ENCODE data around the gene INSC.

Gene INSC

DNA sequence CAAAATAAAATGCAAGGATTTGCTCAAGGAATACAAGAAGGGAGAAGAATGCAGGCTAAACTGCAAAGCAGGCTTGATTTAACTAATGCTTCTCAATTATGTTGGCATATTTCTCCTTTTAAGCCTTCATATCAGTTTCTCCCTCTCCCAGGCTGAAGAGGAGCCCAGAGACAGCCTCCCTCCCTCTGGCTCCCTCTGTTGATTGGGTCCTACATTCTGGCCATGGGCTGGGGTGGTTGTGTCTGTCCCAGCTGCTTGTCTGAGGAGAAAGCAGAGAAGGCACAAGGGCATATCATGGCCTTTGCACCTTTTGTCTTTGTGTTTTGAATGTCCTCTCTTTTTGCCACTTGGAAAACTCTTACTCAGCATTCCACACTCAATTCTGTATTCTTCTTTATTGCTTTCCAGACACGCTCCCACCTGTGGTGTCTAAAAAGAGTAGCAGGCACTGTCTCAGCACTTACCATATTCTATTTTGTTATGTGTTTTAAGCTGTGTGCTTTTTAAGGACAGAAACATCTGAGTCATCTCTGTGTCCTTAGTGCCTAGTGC is 77.4 kb downstream of the INSC start:
- DNase-seq, result no peak

DNA sequence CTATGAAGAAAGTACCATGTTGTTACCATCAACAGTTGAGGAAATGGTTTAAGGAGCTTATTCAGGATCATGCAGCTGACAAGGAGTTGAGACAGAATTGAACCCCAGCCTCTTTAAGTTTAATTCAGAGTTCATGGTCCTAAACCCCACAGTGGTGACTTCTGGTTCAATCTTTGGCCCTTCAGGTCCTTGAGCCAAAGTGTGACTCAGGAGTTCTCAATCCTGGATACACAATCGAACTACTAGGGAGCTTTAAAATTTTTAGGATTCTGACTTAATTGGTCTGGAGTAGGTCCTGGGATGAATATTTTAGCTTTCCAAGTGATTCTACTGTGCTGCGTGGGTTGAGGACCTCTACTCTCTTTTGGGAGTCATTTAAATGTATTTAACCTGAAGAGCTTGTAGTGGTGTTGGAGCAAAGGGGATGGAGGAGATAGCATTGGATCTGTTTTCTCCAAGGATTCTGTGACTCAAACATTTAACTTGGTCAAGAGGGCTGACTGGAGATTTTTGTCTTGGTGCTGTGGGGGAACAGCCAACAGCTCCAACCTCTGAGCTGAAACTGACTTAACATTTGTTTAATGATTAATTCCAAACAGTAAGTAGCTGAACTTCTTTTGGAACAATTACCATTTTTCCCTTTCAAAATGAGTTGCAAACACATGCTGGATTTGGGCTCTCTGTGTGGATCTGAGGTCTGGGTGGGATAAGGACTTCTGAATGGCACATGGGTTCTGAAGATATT is 80.1 kb downstream of the INSC start:
- DNase-seq, result no peak

- DNase-seq, result no peak
These were observed 80.9 kb downstream of the INSC start for GRCh38 chr11:15195454-15196200.

GRCh38 chr11:15196704-15197103 is 82.0 kb downstream of the INSC start:
- DNase-seq, result no peak

DNA sequence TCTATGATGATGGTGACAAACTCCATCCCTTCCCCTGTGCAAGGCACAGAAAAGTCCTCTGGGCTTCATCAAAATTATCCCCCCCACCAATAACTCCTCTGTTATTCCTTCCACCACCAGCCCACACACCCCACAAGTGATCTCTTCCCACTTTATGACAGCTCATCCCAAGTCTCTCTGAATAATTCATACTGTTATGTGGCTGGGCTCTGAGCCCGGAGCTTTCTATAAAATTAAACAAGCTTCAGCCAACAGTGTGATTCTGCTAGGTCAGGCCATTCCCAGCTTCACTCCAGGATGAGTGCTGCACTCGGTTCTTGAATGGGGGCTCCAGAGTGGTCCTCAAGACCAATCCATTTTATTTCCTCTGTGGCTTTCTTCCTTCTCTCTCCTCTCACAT is 83.0 kb downstream of the INSC start:
- no peak for DNase-seq

GRCh38 chr11:15198284-15198683 is 83.6 kb downstream of the INSC start:
- no peak for DNase-seq

DNA sequence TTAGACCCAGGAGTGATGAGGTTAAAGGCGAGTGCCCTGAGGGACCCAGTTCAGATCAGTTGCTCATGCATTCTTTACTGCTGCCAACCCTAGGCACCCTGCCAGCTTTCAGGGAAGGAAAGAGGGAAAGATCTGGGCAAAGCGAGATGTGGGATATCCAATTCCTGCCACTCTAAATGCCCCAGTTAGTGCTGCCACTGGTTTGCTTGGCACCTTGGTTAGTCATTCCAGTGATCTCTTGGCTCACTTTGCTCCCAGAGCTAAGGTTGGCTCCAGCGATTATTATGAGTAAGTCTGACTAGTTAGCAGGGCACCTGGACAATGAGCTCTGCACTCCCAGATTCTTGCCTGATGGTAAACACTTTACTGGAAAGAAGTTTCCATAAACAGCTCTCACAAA is 85.0 kb downstream of the INSC start:
- no peak for DNase-seq

GRCh38 chr11:15200696-15201095 is 86.0 kb downstream of the INSC start:
- DNase-seq, result no peak

GRCh38 chr11:15201586-15201985 is 86.9 kb downstream of the INSC start:
- DNase-seq, result no peak

GRCh38 chr11:15202626-15203025 is 87.9 kb downstream of the INSC start:
- no peak for DNase-seq

- DNase-seq, result no peak
These were observed 90.0 kb downstream of the INSC start for GRCh38 chr11:15204711-15205110.

GRCh38 chr11:15206791-15207190 is 92.1 kb downstream of the INSC start:
- no peak for DNase-seq

DNA sequence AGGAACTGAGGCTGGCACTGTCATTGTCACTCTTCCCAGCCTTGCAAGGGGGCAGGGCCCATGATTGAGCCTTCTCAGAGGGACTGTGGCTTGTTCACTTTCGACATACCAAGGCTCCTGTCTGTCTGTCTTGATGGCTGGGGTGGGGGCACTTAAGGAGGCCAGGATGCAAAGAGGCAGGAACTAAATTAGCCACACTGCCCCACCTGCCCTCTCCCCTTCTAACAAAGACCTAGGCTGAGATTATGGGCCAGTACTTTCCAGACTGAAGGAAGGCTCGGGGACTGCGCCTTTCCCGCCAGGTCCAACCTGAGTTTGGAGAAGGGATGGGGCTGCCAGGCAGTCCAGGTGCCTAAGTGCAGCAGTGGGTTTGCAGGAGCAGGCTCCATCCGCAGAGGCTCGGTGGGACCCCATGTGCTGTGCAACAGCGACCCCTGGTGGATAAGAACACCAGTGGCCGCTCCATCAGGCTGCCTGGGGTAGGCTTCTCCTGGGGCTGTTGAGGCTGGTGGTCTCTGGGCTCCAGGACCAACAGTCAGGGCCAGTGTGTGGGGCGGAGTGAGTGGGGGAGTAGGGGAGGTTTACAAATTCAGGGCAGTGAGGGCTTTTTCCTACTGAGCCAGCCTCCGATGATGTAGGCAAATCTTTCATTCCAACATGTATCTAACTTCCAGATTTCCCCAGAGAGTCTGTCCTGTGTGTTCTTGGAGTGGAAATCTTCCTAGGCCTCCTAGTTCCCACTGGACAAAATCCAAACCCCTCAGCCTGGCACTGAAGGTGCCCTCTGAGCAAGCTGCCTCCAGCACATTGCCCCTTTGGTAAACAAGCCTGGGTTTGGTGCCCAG is 93.9 kb downstream of the INSC start:
- DNase-seq, result peak; percentile 75

GRCh38 chr11:15212876-15213275 is 98.2 kb downstream of the INSC start:
- no peak for DNase-seq

DNA sequence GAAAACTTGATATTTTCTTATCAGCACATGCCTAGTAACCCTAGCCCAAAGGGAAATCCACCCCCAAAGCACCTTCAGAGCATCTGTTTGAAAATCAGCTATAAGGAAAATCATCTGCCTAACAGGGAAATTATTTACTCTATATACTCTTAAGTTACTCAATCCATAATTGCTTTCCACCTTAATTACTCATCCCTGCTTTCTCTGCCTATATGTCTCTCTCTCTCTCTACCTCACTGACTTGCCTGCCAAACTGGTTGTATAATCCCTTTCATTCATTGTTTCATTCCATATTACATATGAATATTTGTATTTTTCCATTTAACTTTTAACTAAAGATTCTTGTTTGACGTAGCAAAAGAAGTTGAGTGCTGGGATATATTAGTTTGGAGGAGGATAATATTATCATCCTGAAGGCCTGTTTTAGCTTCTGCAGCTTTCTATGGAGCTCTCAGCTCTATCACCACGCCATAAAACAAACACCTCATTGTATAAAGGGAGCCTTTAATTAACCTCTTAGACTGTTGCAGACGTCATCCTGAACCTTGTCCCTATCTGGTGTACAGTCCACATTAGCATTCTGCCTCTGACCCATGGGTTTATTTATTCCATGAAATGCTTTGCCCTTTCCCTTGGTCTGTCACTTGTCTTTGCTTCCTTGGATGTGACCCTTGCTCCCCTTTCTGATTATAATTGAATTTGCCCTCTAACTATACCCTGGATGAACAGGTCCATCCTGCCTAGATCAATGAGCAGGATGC is 98.9 kb downstream of the INSC start:
- no peak for DNase-seq

DNA sequence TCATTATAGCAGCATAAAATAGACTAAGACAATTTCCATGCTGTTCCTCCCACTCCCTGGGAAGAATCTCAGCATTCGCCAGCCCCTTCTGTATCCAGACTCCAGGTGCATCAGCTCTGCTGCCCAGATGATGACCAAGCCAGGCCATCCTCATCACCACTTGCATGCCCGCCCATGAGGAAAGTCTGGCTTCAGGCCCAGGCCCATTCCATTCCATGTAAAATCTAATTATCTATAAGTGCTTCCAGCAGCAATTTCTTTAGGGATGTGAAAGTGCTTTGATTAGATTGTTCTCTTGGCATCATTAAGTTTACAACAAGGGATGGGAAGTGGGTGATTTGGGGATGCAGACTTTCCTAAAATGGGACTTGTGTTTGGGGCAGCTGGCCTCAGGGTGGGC is 100.3 kb downstream of the INSC start:
- no peak for DNase-seq

GRCh38 chr11:15216678-15217077 is 102.0 kb downstream of the INSC start:
- DNase-seq, result no peak

GRCh38 chr11:15217416-15217815 is 102.7 kb downstream of the INSC start:
- no peak for DNase-seq

- no peak for DNase-seq
These were observed 108.1 kb downstream of the INSC start for GRCh38 chr11:15222777-15223176.

DNA sequence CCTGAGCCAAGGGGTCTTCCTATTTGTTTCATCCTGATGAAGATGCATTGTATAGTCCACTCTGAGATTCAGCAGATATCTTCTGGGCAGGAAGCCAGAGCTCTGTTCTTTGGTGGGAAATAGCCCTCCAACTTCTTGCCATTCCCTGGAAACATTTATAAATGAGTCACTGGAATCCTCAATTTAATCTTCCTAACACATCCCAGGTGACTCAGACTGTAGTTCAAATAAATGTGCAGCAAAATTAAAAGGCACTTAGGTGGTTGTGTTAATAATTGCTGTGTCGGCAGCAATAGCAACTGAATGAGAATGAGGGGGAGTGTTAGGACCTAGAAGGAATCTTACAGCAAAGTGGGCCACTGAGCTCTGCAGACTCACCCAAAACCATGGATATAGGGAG is 108.6 kb downstream of the INSC start:
- DNase-seq, result no peak

- no peak for DNase-seq
These were observed 109.7 kb downstream of the INSC start for GRCh38 chr11:15224466-15224865.

DNA sequence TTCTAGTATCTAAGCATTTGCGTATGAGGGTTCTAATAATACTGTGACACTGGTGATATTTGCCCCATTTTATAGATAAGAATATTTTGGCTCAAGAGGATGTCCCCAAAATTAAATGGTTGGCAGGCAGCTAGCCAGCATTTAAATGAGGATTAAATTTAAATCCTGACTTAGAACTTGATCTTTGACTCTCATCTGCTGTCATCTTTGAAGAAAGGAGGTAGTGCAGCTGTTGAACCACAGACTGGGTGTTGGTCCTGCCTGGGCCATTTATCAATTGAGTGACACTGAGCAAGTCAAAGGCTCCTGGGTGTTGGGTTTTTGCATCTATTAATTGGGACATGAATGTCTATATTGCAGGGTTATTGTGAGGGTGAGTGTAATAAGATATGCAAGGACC is 112.3 kb downstream of the INSC start:
- DNase-seq, result no peak

All from midbrain (tissue), 1 donor.